ENCODE results near the gene HUWE1. TPM values are rescaled to one million over a fixed set of nuclear protein-coding genes. Genes with fewer than 3 reads are reported as not detected.

Gene HUWE1
- total RNA-seq, 3 donors from 2014 or later = 136 to 200 (median 152) TPM

DNA sequence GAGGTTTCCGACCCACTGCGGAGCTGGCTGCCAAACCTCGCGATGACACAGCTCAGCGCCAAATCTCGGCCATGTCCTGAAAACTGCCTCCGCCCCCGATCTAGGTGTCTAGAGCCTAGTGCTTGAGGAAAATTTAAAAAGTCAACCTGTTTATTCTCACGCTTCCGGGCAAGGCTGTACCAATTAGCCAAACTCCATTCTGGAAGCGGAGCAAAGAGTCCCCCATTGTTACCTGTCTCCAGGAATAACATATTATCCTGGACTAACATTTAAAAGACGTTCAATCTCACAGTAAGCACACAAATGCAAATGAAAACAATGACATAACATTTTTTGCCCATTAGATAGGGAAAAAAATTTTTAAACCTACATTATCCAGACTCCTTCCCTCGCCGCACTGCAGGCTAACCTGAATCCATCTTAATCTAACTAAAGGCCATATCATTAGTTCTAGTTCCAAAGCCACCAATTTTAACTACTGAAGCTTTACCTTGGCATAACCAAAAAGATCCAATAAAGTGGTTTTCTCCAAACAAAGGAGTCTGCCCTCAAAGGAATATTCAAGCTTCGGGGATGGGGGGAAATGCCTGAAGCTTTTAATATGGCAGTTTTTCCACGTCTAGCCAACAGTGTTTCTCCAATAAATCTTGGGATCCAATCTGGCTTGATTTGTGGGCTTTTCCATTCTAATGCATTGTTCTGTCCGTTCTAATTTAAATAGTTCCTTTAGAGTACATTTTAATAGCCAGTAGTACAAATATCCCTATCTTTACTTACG is 1.9 kb downstream of the HUWE1 start:
- no peak overlapping the region for H3K4me3 ChIP-seq
- H3K9me3 ChIP-seq = no peaks in the 10 kb centered on the region
- intact Hi-C loops (cut with DNase I, micrococcal nuclease) = no loop called here
- no peaks in the 10 kb centered on the region for H3K36me3 ChIP-seq (ENCODE audit: low read depth)
- DNase-seq (no peak), ATAC-seq (no peak)
- TF ChIP-seq, protein P1, sequence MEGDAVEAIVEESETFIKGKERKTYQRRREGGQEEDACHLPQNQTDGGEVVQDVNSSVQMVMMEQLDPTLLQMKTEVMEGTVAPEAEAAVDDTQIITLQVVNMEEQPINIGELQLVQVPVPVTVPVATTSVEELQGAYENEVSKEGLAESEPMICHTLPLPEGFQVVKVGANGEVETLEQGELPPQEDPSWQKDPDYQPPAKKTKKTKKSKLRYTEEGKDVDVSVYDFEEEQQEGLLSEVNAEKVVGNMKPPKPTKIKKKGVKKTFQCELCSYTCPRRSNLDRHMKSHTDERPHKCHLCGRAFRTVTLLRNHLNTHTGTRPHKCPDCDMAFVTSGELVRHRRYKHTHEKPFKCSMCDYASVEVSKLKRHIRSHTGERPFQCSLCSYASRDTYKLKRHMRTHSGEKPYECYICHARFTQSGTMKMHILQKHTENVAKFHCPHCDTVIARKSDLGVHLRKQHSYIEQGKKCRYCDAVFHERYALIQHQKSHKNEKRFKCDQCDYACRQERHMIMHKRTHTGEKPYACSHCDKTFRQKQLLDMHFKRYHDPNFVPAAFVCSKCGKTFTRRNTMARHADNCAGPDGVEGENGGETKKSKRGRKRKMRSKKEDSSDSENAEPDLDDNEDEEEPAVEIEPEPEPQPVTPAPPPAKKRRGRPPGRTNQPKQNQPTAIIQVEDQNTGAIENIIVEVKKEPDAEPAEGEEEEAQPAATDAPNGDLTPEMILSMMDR (IDR thresholded peaks at IDR 0.05) = no peak
- peaks cover 6% of the 10 kb centered on the region for H3K4me1 ChIP-seq (ENCODE audit: low read depth)

DNA sequence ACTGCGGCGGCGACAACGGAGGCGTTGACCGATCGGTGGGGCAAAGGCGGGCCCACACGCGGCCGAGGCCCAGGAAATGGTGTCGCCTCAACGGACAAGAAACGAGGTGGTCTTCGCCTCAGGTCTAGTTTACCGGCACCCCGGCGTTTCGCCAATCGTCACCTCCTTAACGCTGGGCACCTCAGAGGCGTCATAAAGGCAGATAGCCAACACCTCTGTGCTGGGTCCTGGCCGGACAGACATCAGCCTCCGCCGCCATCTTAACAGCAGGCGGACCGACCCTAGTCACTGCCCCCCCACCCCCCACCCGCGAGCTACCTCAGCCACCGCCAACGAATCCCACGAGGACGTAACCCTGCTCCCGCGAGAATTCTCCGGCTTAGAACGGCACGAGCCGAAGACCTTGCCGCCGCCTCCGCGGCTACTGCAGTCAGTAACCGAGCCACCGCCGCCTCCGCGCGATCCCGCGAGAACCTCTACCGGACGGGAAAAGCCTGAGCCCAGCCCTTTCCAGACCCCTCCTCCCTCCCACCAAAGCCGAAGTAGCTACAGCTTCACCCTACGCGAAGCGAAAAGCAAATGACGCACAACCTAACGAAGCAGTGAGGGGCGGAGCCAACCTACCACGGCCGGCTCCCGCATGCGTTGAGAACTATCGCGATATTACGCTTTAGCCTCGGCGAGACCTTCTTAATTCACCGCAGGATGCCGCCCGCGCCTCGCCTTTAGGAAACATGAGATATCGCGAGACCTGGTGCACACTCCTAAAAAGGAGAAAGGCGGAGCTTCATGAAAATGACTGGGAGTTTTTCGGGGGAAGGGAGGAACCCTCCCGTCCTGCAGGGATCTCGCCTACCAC is 2.7 kb downstream of the HUWE1 start:
- H3K36me3 ChIP-seq (ENCODE audit: low read depth) = no peaks in the 10 kb centered on the region
- intact Hi-C loops (cut with DNase I, micrococcal nuclease) = no loop called here
- H3K4me3 ChIP-seq = peak overlapping the region; percentile 34
- DNase-seq (peak; percentile 91 to 94 (median 93)), ATAC-seq (peak; percentile 85)
- TF ChIP-seq, protein P1 (IDR thresholded peaks at IDR 0.05) = no peak
- H3K9me3 ChIP-seq = no peaks in the 10 kb centered on the region
- peaks cover 6% of the 10 kb centered on the region for H3K4me1 ChIP-seq (ENCODE audit: low read depth)

DNA sequence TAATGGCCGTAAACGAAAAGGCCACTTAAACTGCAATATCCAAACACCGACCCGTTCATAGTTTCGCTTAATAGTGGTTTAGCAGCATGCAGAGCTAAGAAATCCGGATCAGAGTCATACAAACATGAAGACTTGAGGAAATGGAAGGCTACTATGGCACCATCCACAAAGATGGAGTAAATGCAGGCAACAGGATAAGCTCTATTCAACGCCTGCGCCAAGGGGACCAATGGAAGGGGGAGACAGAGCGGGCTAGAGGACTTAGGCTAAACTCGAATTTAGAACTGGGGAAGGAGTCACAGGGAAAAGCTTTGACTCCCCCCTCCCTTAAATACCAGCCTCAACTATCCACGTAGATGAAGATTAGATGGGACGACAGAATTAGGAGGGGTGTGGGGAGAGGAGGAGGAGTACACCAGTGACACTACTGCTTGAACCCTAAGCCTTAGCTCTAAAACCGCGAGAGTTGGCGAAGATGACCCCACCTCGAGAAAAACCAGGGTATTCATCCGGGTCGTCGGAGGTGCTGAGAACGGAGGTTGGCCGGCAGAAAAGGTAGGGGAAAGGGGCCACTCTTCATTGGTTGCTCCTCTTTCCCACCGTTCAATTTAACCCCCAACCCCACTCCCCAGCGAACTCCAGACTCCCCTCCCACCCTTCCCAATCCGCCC is 3.5 kb downstream of the HUWE1 start:
- peak overlapping the region; percentile 34 for H3K4me3 ChIP-seq
- peaks cover 6% of the 10 kb centered on the region for H3K4me1 ChIP-seq (ENCODE audit: low read depth)
- DNase-seq (peak in 1 of 3 donors; percentile 21), ATAC-seq (peak; percentile 3)
- no peaks in the 10 kb centered on the region for H3K36me3 ChIP-seq (ENCODE audit: low read depth)
- intact Hi-C loops (cut with DNase I, micrococcal nuclease) = no loop called here
- TF ChIP-seq, protein P1 (IDR thresholded peaks at IDR 0.05) = no peak
- no peaks in the 10 kb centered on the region for H3K9me3 ChIP-seq

DNA sequence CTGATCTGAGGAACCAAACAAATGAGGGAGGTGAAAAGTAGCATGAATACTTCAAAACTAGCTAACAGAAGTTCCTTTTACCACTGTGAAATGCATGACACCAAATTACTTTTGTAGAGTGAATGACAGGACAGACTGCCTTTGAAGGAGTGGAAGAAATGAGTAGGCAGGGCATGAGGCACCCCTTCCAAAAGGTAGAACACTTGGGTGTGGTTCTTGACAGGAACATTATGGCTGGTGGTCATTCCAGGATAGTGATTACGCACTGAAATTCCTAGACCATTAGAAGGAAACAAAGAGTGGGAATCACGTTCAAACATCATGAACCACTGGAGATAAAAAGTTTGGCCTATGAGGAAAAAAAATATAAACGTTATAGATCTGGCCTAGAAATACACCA is 4.9 kb downstream of the HUWE1 start:
- TF ChIP-seq, protein P1 (IDR thresholded peaks at IDR 0.05) = no peak
- Histone ChIP-seq H3K4me3 (no peak overlapping the region), H3K4me1 (ENCODE audit: low read depth) (peaks cover 6% of the 10 kb centered on the region), H3K9me3 (no peaks in the 10 kb centered on the region), H3K36me3 (ENCODE audit: low read depth) (no peaks in the 10 kb centered on the region)
- intact Hi-C loops (cut with DNase I, micrococcal nuclease) = no loop called here
- ATAC-seq (no peak), DNase-seq (no peak)

DNA sequence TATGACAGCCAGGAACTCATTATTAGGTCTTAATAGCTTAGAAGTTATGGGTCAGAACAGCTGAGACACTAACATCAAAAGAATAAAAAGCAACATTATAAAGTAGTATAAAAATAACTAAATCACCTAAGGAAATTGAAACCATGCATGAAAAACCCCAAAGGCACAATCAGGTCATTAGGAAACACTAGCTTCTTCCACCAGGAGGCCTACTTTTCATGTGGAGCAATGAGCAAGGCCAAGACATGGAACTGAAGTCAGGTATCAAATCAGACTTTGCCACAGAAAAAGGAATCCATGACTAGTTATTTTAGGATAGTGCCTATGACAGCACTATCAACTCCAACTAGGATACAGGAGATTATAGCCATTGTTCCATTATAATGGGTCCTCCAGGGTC is 7.9 kb downstream of the HUWE1 start:
- Histone ChIP-seq H3K4me1 (ENCODE audit: low read depth) (no peaks in the 10 kb centered on the region), H3K4me3 (no peak overlapping the region), H3K36me3 (ENCODE audit: low read depth) (no peaks in the 10 kb centered on the region), H3K9me3 (no peaks in the 10 kb centered on the region)
- DNase-seq (no peak), ATAC-seq (no peak)
- TF ChIP-seq, protein P1 (IDR thresholded peaks at IDR 0.05) = no peak
- intact Hi-C loops (cut with DNase I, micrococcal nuclease) = no loop called here

Data from mucosa of descending colon (tissue), 3 donors.